Fibroblast of skin of scalp (primary cell): ENCODE data around the gene NR3C1.
A peak's percentile ranks its signal among the peaks of the same experiment; 100 is the strongest.

Experiments
- DNase-seq: peaks from one replicate; pipeline ENCODE4 v3.0.0-alpha.2; 2013

NR3C1 gene

GRCh38 chr5:143425835-143426234 lies 22.3 kb upstream of the NR3C1 start:
- DNase-seq: no peak

GRCh38 chr5:143418140-143418866 lies 14.8 kb upstream of the NR3C1 start:
- no peak for DNase-seq

GRCh38 chr5:143417503-143418139 lies 14.1 kb upstream of the NR3C1 start:
- DNase-seq: no peak

GRCh38 chr5:143416411-143416810 lies 12.9 kb upstream of the NR3C1 start:
- DNase-seq: no peak

- no peak for DNase-seq
These were observed 10.6 kb upstream of the NR3C1 start for GRCh38 chr5:143413958-143414669.

- DNase-seq: no peak
These were observed 9.3 kb upstream of the NR3C1 start for GRCh38 chr5:143412661-143413342.

GRCh38 chr5:143409926-143410325 lies 6.4 kb upstream of the NR3C1 start:
- DNase-seq: no peak

GRCh38 chr5:143406408-143406807 lies 2.9 kb upstream of the NR3C1 start:
- DNase-seq: no peak

GRCh38 chr5:143405849-143406098 lies 2.3 kb upstream of the NR3C1 start:
- DNase-seq: no peak

GRCh38 chr5:143405063-143405848 lies 1.8 kb upstream of the NR3C1 start:
- DNase-seq: peak; percentile 86

- peak; percentile 96 for DNase-seq
These were observed 1.1 kb upstream of the NR3C1 start for GRCh38 chr5:143404416-143405062.

GRCh38 chr5:143403334-143403592 lies 223 bp downstream of the NR3C1 start:
- DNase-seq: no peak

GRCh38 chr5:143402553-143403333 lies 743 bp downstream of the NR3C1 start:
- DNase-seq: peak; percentile 40

- DNase-seq: no peak
These were observed 1.4 kb downstream of the NR3C1 start for GRCh38 chr5:143402017-143402552.

- no peak for DNase-seq
These were observed 2.1 kb downstream of the NR3C1 start for GRCh38 chr5:143401227-143402016.

GRCh38 chr5:143400541-143401226 lies 2.8 kb downstream of the NR3C1 start:
- no peak for DNase-seq

GRCh38 chr5:143399616-143400540 lies 3.6 kb downstream of the NR3C1 start:
- DNase-seq: no peak

- DNase-seq: no peak
These were observed 4.8 kb downstream of the NR3C1 start for GRCh38 chr5:143398451-143399237.
